Large intestine (tissue), 3 donors: ENCODE measurements around the gene PYGM. TPM values are rescaled to one million over a fixed set of nuclear protein-coding genes. Genes with fewer than 3 reads are reported as not detected.

Experiments
- DNase-seq, 2 donors: peaks; one replicate each; pipeline versions ENCODE4 v3.0.0 to v3.0.0-alpha.2; 2013
- H3K27ac ChIP-seq: one replicate; pipeline ENCODE4 v1.5.1; 2013; ENCODE audit warnings: low read length
- H3K27me3 ChIP-seq: 2 replicates; pipeline ENCODE4 v1.6.1; 2013; ENCODE audit warnings: low read length; ENCODE audit not compliant: control insufficient read depth, insufficient read depth
- H3K36me3 ChIP-seq: 2 replicates; pipeline ENCODE4 v1.6.1; 2013; ENCODE audit warnings: low read length; ENCODE audit not compliant: control insufficient read depth, insufficient read depth
- H3K4me1 ChIP-seq: one replicate; pipeline ENCODE4 v1.6.1; 2013; ENCODE audit warnings: low read length; ENCODE audit not compliant: control insufficient read depth, insufficient read depth
- H3K4me3 ChIP-seq: one replicate; pipeline ENCODE4 v1.5.1; 2013; ENCODE audit warnings: low read length
- H3K9me3 ChIP-seq: one replicate; pipeline ENCODE4 v1.6.1; 2013; ENCODE audit warnings: mild to moderate bottlenecking, low read depth, low read length, moderate library complexity; ENCODE audit not compliant: control insufficient read depth
- WGBS: methylation state at CpG from one replicate; pipeline ENCODE4 v1.1.5; 2013; ENCODE audit warnings: low lambda C conversion rate; ENCODE audit not compliant: insufficient coverage; 5-methylcytosine and 5-hydroxymethylcytosine counted together
- polyA plus RNA-seq: library from polyadenylated mRNA; unstranded; fragments of 120-200 nt; gene quantifications from one replicate; pipeline ENCODE4 v1.2.1, GENCODE V29; 2013

Gene PYGM
- polyA plus RNA-seq, 1 donor, result 2.4 TPM

DNA sequence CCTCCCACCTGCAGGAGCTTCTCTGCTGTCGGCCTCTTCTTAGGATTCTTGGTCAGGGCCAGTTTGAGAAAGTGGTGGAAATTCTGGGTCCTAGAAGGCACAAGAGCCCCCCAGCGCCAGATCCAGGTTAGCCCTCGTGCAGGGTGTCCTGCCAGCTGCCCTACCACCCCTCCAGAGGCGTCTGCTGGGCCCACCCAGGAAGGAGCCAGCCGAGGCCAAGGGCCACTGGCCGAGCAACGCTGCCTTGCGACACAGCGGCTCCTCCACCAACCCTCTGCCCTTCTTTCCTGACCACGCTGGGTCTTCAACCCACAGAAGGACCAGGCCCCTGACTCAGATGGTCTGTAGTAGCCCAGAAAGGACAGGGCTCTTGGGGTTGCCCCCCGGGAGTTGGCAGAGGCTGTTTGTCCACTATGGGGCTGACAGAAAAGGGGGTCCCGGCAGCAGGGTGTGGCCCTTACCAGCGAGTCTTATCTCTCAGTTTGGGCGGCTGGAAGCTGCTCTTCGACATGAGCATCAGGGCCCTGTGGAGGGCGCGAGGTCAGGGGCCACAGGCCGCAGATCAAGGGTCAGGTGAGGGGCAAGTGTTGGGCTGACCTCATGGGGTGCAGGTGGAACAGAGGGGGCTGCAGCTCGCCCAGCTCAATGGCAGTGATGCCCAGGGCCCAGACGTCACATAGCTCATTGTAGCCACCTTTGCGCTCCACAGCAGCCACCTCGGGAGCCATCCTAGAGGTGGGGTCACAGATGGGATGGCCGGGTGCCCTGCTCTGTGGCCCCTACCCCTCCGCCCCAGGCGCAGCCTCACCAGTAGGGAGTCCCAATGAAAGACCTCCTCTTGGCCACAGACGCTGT is 40.8 kb upstream of the PYGM start:
- DNase-seq, result no peak
- Histone ChIP-seq H3K27me3 (no peaks in the 10 kb centered on the region), H3K4me1 (peaks cover 22% of the 10 kb centered on the region), H3K36me3 (peaks cover 28% of the 10 kb centered on the region), H3K9me3 (peaks cover 2% of the 10 kb centered on the region), H3K4me3 (no peak overlapping the region), H3K27ac (no peak overlapping the region)
- WGBS, result no CpG with 5 or more reads among the region's 26 CpGs

DNA sequence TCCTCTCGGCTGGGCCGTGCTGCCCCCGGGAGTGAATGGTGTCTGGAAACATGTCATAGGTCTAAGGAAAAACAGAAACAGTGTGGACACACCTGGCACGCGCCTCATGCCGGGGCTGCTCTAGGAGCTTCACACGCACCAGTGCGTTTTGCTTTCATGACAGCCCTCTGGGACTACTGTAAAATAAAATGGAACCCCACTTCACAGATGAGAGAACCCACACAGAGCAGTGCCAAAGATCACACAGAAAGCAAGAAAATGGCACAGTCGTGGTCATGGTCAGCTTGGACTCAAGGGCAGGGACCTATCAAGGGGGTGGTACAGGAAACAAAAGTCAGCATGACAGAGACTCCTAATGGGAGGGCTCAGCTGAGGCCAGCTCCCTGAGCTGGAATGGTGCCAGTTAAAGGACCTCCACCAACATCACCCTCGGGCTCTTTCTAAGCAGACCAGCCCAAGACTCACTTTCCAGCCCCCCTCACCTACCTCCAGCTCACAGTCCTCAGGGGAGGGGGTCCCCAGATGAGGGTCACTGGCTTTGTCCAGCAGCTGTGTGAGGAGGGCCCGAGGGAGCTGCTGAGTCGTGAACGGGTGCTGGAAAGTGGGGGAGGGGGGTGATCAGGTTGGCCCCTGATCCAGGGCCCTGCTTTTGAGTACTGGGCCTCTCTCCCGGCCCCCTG is 40.0 kb upstream of the PYGM start:
- Histone ChIP-seq H3K4me1 (peaks cover 22% of the 10 kb centered on the region), H3K4me3 (no peak overlapping the region), H3K27ac (no peak overlapping the region), H3K9me3 (peaks cover 2% of the 10 kb centered on the region), H3K27me3 (no peaks in the 10 kb centered on the region), H3K36me3 (peaks cover 20% of the 10 kb centered on the region)
- no peak for DNase-seq
- WGBS, result no CpG with 5 or more reads among the region's 14 CpGs

- WGBS, result no CpG with 5 or more reads among the region's 7 CpGs
- no peak overlapping the region for H3K27ac ChIP-seq
Observed at GRCh38 chr11:64799256-64799622, 39.5 kb upstream of the PYGM start.

DNA sequence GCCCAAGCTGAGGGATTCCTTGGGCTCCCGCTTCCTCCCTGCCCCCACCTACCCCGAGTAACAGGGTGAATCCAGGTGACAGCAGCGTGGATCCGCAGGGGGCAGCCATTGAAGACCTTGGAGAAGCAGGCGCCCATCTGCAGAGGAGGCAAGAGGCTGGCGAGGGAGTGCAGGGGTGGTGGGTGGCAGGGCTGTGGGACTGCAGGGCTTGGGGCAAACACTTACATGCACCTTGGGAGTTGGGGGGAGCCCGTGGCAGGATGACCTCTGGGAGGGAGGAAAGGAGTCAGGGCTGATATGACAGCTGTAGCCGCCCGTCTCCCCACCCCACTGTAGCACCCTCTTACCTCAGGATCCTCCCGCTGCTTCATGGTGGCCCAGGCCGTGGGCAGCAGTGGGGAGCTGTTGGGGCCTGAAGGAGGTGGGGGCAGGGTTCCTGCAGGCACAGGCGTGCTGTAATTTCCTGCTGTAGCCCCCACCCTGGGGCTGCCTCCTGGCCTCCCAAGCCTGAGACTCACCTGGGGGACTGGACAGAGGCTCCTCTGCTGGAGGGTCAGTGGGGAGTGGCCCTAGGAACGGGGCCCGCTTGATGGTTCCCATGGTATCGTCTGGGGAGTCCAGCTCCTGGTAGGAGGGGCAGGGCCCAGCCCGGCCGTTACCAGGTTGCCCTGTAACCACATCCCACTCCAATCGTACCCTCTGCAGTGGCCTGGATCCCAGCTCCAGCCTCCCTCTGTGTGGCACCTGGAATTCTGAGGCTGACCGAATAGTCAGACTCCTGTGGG is 37.2 kb upstream of the PYGM start:
- Histone ChIP-seq H3K4me1 (peaks cover 6% of the 10 kb centered on the region), H3K9me3 (no peaks in the 10 kb centered on the region), H3K4me3 (no peak overlapping the region), H3K27me3 (no peaks in the 10 kb centered on the region), H3K27ac (no peak overlapping the region), H3K36me3 (peaks cover 13% of the 10 kb centered on the region)
- no peak for DNase-seq
- no CpG with 5 or more reads among the region's 19 CpGs for WGBS

More at GRCh38 chr11:64799256-64799622, 39.5 kb upstream of the PYGM start:
- Histone ChIP-seq H3K27me3 (no peaks in the 10 kb centered on the region), H3K9me3 (peaks cover 2% of the 10 kb centered on the region), H3K4me3 (no peak overlapping the region), H3K4me1 (peaks cover 19% of the 10 kb centered on the region), H3K36me3 (peaks cover 16% of the 10 kb centered on the region)
- DNase-seq, result no peak

DNA sequence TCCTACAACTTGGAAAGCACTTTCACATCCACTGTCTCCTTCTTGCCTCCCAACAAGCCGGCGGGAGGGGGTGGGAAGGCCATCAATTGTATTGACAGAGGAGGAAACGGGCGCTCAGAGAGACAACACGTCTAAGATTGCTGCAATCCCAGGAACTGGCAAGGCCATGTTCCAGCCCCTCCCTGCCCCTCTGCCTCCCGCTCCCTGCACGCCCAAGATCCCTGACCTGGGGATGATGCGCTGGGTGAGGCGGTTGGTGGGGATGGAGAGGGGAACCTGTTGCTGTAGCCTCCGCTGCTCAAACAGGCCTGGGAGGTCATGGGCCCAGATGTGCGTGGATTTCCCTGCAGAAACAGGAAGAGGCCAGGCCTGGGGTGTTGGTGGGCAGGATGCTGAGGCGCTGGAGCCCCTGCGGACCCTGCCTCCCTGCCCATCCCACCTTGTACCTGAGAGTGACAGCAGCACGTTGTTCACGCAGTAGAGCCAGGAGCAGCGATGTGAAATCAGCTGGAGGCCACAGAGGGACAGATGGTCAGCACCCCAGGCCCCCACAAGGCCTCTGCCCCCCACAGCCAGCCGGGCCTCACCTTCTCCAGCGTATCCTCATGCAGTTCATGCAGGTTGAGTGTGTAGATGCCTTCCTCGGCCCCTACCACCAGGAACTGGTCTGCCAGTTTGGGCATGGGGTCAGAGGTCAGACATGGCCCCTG is 36.4 kb upstream of the PYGM start:
- Histone ChIP-seq H3K4me3 (no peak overlapping the region), H3K9me3 (no peaks in the 10 kb centered on the region), H3K27ac (no peak overlapping the region), H3K27me3 (no peaks in the 10 kb centered on the region), H3K4me1 (peaks cover 2% of the 10 kb centered on the region), H3K36me3 (peaks cover 16% of the 10 kb centered on the region)
- no peak for DNase-seq
- no CpG with 5 or more reads among the region's 19 CpGs for WGBS

DNA sequence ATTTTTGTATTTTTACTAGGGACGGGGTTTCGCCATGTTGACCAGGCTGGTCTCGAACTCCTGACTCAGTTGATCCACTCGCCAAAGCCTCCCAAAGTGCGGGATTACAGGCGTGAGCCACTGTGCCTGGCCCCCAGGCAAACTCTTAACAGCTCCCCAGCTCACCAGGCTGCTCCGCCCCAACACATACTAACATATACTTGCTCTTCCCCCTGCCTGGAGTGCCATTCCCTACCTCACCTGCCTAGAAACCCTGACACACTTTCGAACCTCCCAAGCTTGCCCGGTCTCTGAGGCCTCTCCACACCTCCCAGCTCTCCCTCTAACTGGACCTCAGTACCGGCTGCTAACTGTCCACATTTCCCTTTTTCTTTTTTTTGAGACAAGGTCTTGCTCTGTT is 34.8 kb upstream of the PYGM start:
- H3K27ac ChIP-seq, result no peak overlapping the region
- H3K27me3 ChIP-seq, result no peaks in the 10 kb centered on the region
- H3K9me3 ChIP-seq, result no peaks in the 10 kb centered on the region
- no peaks in the 10 kb centered on the region for H3K4me1 ChIP-seq
- DNase-seq, result no peak
- 100% methylated on average over 2 of the region's 10 CpGs for WGBS
- H3K4me3 ChIP-seq, result no peak overlapping the region
- peaks cover 20% of the 10 kb centered on the region for H3K36me3 ChIP-seq

DNA sequence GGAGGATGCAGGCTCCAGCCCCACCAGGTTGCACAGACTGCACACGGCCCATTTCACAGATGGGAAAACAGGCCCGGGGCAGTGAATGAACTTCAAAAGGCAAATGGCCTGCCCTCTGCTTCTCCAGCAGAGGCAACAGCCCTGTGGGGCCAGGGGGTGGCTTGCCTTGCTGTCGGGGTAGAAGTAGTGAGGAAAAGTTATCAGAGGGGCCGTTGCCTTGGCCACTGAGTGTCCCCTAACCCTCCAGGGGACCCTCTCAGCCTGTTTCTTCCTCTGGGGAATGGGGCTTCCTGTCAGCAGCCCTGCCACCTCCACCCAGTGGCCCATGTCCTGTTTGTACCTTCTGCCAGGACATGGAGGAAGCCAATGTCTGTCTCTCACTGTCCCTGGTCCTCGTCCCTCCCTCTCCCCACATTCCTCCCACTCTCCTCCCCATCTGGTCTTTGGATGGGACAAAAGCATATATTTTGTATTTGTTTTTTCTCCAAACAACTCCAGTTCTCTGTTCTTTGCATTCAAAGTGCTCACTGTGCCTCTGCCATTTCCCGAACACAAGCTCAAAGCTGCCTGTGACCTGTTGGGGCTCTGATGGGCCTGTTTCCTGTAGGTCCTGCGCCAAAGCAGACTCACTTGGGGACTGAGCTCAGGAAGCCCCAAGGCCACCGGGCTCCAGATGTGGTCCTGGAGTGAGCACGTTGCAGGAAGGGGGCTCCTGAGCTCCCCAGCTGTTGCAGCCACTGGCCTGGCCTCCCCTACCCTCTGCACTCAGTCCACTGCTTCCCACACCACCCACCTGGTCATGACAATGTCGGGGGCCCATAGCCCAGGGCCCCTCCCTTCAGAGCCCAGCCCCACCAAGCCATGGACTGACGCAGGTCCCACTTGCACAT is 33.7 kb upstream of the PYGM start:
- Histone ChIP-seq H3K27ac (no peak overlapping the region), H3K36me3 (peaks cover 25% of the 10 kb centered on the region), H3K4me3 (no peak overlapping the region), H3K4me1 (peaks cover 6% of the 10 kb centered on the region), H3K9me3 (no peaks in the 10 kb centered on the region), H3K27me3 (no peaks in the 10 kb centered on the region)
- WGBS, result 67% methylated on average over 1 of the region's 11 CpGs
- no peak for DNase-seq

GRCh38 chr11:64792482-64792881 is 32.7 kb upstream of the PYGM start:
- Histone ChIP-seq H3K27me3 (no peaks in the 10 kb centered on the region), H3K27ac (no peak overlapping the region), H3K9me3 (no peaks in the 10 kb centered on the region), H3K4me1 (peaks cover 15% of the 10 kb centered on the region), H3K4me3 (no peak overlapping the region), H3K36me3 (peaks cover 26% of the 10 kb centered on the region)
- WGBS, result no CpG with 5 or more reads among the region's 4 CpGs
- DNase-seq, result no peak

DNA sequence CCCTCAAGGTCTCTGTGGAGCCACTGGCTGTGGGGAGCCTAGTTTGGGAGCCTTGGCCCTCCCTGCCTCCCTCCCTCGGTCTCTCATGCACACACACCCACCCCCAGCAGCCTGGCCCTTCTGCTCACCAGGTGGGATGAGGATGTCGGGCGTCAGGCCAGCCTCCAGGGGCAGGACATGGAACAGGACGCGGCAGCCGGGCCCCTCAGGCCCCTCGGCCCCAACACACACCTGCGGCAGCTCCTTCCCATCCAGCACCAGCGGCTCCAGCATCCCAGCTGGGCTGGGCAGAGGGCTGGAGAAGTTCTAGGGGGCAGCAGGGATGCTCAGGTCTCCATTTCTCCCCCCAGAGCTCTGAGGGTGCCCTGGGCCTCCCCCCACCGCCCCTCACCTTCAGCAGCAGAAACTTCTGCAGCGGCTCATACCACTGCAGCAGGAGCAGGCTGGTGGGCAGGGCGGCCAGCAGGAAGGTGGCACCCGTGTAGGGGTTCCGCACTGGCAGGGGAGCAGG is 32.1 kb upstream of the PYGM start:
- DNase-seq, result no peak
- Histone ChIP-seq H3K9me3 (no peaks in the 10 kb centered on the region), H3K27me3 (no peaks in the 10 kb centered on the region), H3K4me1 (peaks cover 15% of the 10 kb centered on the region), H3K27ac (no peak overlapping the region), H3K4me3 (no peak overlapping the region), H3K36me3 (peaks cover 26% of the 10 kb centered on the region)
- WGBS, result no CpG with 5 or more reads among the region's 14 CpGs
